Measurements from ENCODE around the gene MTM1.

Gene MTM1

GRCh38 chrX:150574559-150575418 is 6.4 kb downstream of the MTM1 start:
- H3K9me3 ChIP-seq (ENCODE audit: insufficient read depth, low read length): no peaks in the 10 kb centered on the region
- no peak overlapping the region for H2AFZ ChIP-seq (ENCODE audit: low read depth, low read length)
- peak overlapping the region; percentile 96 for H3K4me2 ChIP-seq (ENCODE audit: low read length)
- H3K36me3 ChIP-seq (replicated peaks; ENCODE audit: low read depth, low read length): peaks cover 8% of the 10 kb centered on the region
- peak overlapping the region; percentile 53; the same call in 1 of the 2 replicates for H3K9ac ChIP-seq (ENCODE audit: low read length)
- peaks cover 18% of the 10 kb centered on the region for H3K27me3 ChIP-seq (ENCODE audit: low read depth, low read length)
- H3K4me1 ChIP-seq (ENCODE audit: low read length): peaks cover 67% of the 10 kb centered on the region
- H3K27ac ChIP-seq (ENCODE audit: low read length): peak overlapping the region; percentile 85
- H3K4me3 ChIP-seq (ENCODE audit: low read length): peak overlapping the region; percentile 74
- H3K79me2 ChIP-seq (ENCODE audit: low read length): peaks cover 24% of the 10 kb centered on the region
- TF ChIP-seq, protein P1, sequence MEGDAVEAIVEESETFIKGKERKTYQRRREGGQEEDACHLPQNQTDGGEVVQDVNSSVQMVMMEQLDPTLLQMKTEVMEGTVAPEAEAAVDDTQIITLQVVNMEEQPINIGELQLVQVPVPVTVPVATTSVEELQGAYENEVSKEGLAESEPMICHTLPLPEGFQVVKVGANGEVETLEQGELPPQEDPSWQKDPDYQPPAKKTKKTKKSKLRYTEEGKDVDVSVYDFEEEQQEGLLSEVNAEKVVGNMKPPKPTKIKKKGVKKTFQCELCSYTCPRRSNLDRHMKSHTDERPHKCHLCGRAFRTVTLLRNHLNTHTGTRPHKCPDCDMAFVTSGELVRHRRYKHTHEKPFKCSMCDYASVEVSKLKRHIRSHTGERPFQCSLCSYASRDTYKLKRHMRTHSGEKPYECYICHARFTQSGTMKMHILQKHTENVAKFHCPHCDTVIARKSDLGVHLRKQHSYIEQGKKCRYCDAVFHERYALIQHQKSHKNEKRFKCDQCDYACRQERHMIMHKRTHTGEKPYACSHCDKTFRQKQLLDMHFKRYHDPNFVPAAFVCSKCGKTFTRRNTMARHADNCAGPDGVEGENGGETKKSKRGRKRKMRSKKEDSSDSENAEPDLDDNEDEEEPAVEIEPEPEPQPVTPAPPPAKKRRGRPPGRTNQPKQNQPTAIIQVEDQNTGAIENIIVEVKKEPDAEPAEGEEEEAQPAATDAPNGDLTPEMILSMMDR (IDR thresholded peaks at IDR 0.05; ENCODE audit: low read depth, low read length): no peak
- TF ChIP-seq EZH2phosphoT487 (IDR thresholded peaks at IDR 0.05; ENCODE audit: low read depth): no peak
- peaks cover 48% of the 10 kb centered on the region; the same call in 1 of the 2 replicates for H4K20me1 ChIP-seq (ENCODE audit: insufficient read depth, low read length)

- peaks cover 12% of the 10 kb centered on the region for H3K27me3 ChIP-seq (ENCODE audit: low read depth, low read length)
- H4K20me1 ChIP-seq (ENCODE audit: insufficient read depth, low read length): peaks cover 43% of the 10 kb centered on the region; the same call in 1 of the 2 replicates
- H3K9ac ChIP-seq (ENCODE audit: low read length): peak overlapping the region; percentile 53; the same call in 1 of the 2 replicates
- peak overlapping the region; percentile 74 for H3K4me3 ChIP-seq (ENCODE audit: low read length)
- H3K9me3 ChIP-seq (ENCODE audit: insufficient read depth, low read length): no peaks in the 10 kb centered on the region
- no peak for TF ChIP-seq EZH2phosphoT487 (IDR thresholded peaks at IDR 0.05; ENCODE audit: low read depth)
- TF ChIP-seq, protein P1 (IDR thresholded peaks at IDR 0.05; ENCODE audit: low read depth, low read length): no peak
- H3K4me1 ChIP-seq (ENCODE audit: low read length): peaks cover 60% of the 10 kb centered on the region
- H3K27ac ChIP-seq (ENCODE audit: low read length): peak overlapping the region; percentile 85
- H2AFZ ChIP-seq (ENCODE audit: low read depth, low read length): no peak overlapping the region
- H3K79me2 ChIP-seq (ENCODE audit: low read length): peaks cover 22% of the 10 kb centered on the region; the same call in 1 of the 2 replicates
- H3K36me3 ChIP-seq (replicated peaks; ENCODE audit: low read depth, low read length): peaks cover 8% of the 10 kb centered on the region
- peak overlapping the region; percentile 96 for H3K4me2 ChIP-seq (ENCODE audit: low read length)
Observed at GRCh38 chrX:150575419-150575814, 7.0 kb downstream of the MTM1 start.

GRCh38 chrX:150577174-150577573 is 8.8 kb downstream of the MTM1 start:
- H4K20me1 ChIP-seq (ENCODE audit: insufficient read depth, low read length): peaks cover 34% of the 10 kb centered on the region; the same call in 1 of the 2 replicates
- peaks cover 15% of the 10 kb centered on the region; the same call in 1 of the 2 replicates for H3K79me2 ChIP-seq (ENCODE audit: low read length)

More at GRCh38 chrX:150577174-150577573, 8.8 kb downstream of the MTM1 start:
- Histone ChIP-seq H3K9ac (ENCODE audit: low read length) (no peak overlapping the region), H3K4me2 (ENCODE audit: low read length) (no peak overlapping the region), H2AFZ (ENCODE audit: low read depth, low read length) (no peak overlapping the region), H3K27ac (ENCODE audit: low read length) (no peak overlapping the region), H3K36me3 (replicated peaks; ENCODE audit: low read depth, low read length) (peaks cover 8% of the 10 kb centered on the region), H3K27me3 (ENCODE audit: low read depth, low read length) (peaks cover 11% of the 10 kb centered on the region), H3K4me1 (ENCODE audit: low read length) (peaks cover 48% of the 10 kb centered on the region), H3K4me3 (ENCODE audit: low read length) (no peak overlapping the region), H3K9me3 (ENCODE audit: insufficient read depth, low read length) (no peaks in the 10 kb centered on the region)
- TF ChIP-seq EZH2phosphoT487 (IDR thresholded peaks at IDR 0.05; ENCODE audit: low read depth): no peak
- TF ChIP-seq, protein P1 (IDR thresholded peaks at IDR 0.05; ENCODE audit: low read depth, low read length): no peak

Data from OCI-LY3 (cell line).